HepG2 (cell line): ENCODE measurements around the gene TMEM127. TPM values are rescaled to one million over a fixed set of nuclear protein-coding genes. Genes with fewer than 3 reads are reported as not detected.

Experiments used
- ATAC-seq: fragments of 200-7000 bp; cut with Tn5 transposase; 3 replicates; pipeline ENCODE4 v1.9.1; 2020; ENCODE audit warnings: mild to moderate bottlenecking, moderate library complexity
- BruUV-seq: library from RNA; stranded (reverse); fragments of 400-500 nt; replicated peaks from 2 replicates; lab custom pipeline; 2021; lab: Mats Ljungman, UMichigan
- CTCF ChIA-PET: fragments of 300-600 bp; formaldehyde crosslinking; extraction: SDS; loops from one replicate; lab custom pipeline; 2021; ENCODE audit warnings: low total read pairs, inconsistent platforms, low intra/inter-chr PET ratio; lab: Yijun Ruan, JAX
- POLR2A ChIA-PET: fragments of 350-600 bp; sonication (Branson Sonifier 250); formaldehyde crosslinking; loops from one replicate; lab custom pipeline; 2020; ENCODE audit warnings: antibody characterized with exemption, inconsistent platforms; lab: Yijun Ruan, JAX
- DNase-seq: peaks from one replicate; pipeline ENCODE4 v3.0.0-alpha.2; 2015; ENCODE audit warnings: low spot score
- FAIRE-seq: peaks from 3 replicates; lab custom pipeline; 2011; peaks lifted over from hg19 to GRCh38; lab: Jason Lieb, UNC
- H2AFZ ChIP-seq: one replicate; pipeline ENCODE4 v1.6.1; 2011; ENCODE audit warnings: low read length, inconsistent platforms
- H3K27ac ChIP-seq: fragments of 300-600 bp; 3 replicates; pipeline ENCODE4 v1.8.0; 2011; ENCODE audit warnings: mixed run types, mild to moderate bottlenecking, mixed read lengths, low read length, inconsistent platforms; ENCODE audit not compliant: insufficient read depth; ENCODE audit errors: extremely low read length
- H3K27me3 ChIP-seq, 2 experiments: fragments of 200-600 bp in 1 of 2; 2 replicates in 1 of 2; 3 replicates in 1 of 2; pipeline versions ENCODE4 v1.6.0 to v1.8.0; 2011; ENCODE audit warnings: low read length in 2 of 2, mild to moderate bottlenecking in 2 of 2, moderate library complexity in 2 of 2, inconsistent platforms in 1 of 2; ENCODE audit not compliant: insufficient read depth in 2 of 2, control insufficient read depth in 1 of 2
- H3K36me3 ChIP-seq, 2 experiments: fragments of 200-600 bp in 1 of 2; replicated peaks in 1 of 2; 2 replicates in 1 of 2; 3 replicates in 1 of 2; pipeline versions ENCODE4 v1.5.1 to v1.8.0; 2011; ENCODE audit warnings: low read length in 2 of 2, inconsistent platforms in 1 of 2; ENCODE audit not compliant: insufficient read depth in 2 of 2, control insufficient read depth in 1 of 2
- H3K4me1 ChIP-seq: 2 replicates; pipeline ENCODE4 v1.5.1; 2012; ENCODE audit warnings: low read length, inconsistent platforms; ENCODE audit not compliant: insufficient read depth
- H3K4me2 ChIP-seq: 2 replicates; pipeline ENCODE4 v1.6.0; 2011; ENCODE audit warnings: low read depth, low read length, inconsistent platforms
- H3K4me3 ChIP-seq, 3 experiments: fragments of 200-600 bp in 1 of 3; sonication (generic), shearing (Covaris generic) in 1 of 3; replicated peaks in 1 of 3; 2 replicates each; pipeline ENCODE4 v1.5.1; 2011 to 2016; ENCODE audit warnings: low read length in 3 of 3, inconsistent platforms in 2 of 3, low read depth in 2 of 3, mild to moderate bottlenecking in 2 of 3, control low read depth in 1 of 3, mixed read lengths in 1 of 3; ENCODE audit not compliant: insufficient read depth in 1 of 3
- H3K79me2 ChIP-seq: one replicate; pipeline ENCODE4 v1.6.1; 2011; ENCODE audit warnings: low read length, inconsistent platforms; ENCODE audit not compliant: insufficient read depth
- H3K9ac ChIP-seq: 2 replicates; pipeline ENCODE4 v1.6.0; 2011; ENCODE audit warnings: mild to moderate bottlenecking, low read depth, low read length, inconsistent platforms; ENCODE audit not compliant: insufficient read depth
- H3K9me3 ChIP-seq: 2 replicates; pipeline ENCODE4 v1.5.1; 2012; ENCODE audit warnings: mild to moderate bottlenecking, low read length
- H4K20me1 ChIP-seq: 2 replicates; pipeline ENCODE4 v1.6.0; 2011; ENCODE audit warnings: inconsistent platforms, mild to moderate bottlenecking, low read length, moderate library complexity; ENCODE audit not compliant: insufficient read depth
- FOXK2 ChIP-seq: fragments of 450-650 bp; IDR thresholded peaks from 2 replicates; pipeline ENCODE4 v1.6.1; 2016
- GLI4 ChIP-seq: sonication (generic); formaldehyde crosslinking; IDR thresholded peaks from 2 replicates; pipeline ENCODE4 v1.5.1; 2020; ENCODE audit warnings: missing genetic modification reagents, mild to moderate bottlenecking, moderate library complexity, borderline replicate concordance
- KMT2B ChIP-seq: IDR thresholded peaks from 2 replicates; pipeline ENCODE4 v1.6.1; 2016; ENCODE audit warnings: missing genetic modification reagents, missing compliant biosample characterization
- NR0B2 ChIP-seq: sonication (generic); formaldehyde crosslinking; IDR thresholded peaks from 2 replicates; pipeline ENCODE4 v1.4.0; 2020; ENCODE audit warnings: mild to moderate bottlenecking, missing genetic modification reagents
- PCBP1 ChIP-seq: fragments of 200-400 bp; formaldehyde crosslinking; IDR thresholded peaks from 2 replicates; pipeline ENCODE4 v1.6.1; 2017; ENCODE audit warnings: mild to moderate bottlenecking, low read depth, low read length, borderline replicate concordance
- RBFOX2 ChIP-seq: fragments of 200-400 bp; formaldehyde crosslinking; IDR thresholded peaks from 2 replicates; pipeline ENCODE4 v1.6.1; 2017; ENCODE audit warnings: low read depth, mild to moderate bottlenecking, low read length
- SP1 ChIP-seq, 2 experiments: fragments of 450-650 bp in 1 of 2; sonication (generic) in 1 of 2; formaldehyde crosslinking in 1 of 2; IDR thresholded peaks; 2 replicates each; pipeline versions ENCODE4 v1.4.0 to v1.6.1; 2016 to 2020; ENCODE audit warnings: missing genetic modification reagents in 1 of 2
- YEATS4 ChIP-seq: sonication (generic); formaldehyde crosslinking; IDR thresholded peaks from 2 replicates; pipeline ENCODE4 v1.4.0; 2020; ENCODE audit warnings: missing genetic modification reagents, borderline replicate concordance
- ZBED4 ChIP-seq: sonication (generic); formaldehyde crosslinking; IDR thresholded peaks from 2 replicates; pipeline ENCODE4 v1.4.0; 2020; ENCODE audit warnings: missing genetic modification reagents, borderline replicate concordance
- ZBTB33 ChIP-seq: sonication (generic); formaldehyde crosslinking; IDR thresholded peaks from 2 replicates; pipeline ENCODE4 v1.4.0; 2020; ENCODE audit warnings: missing genetic modification reagents
- ZBTB34 ChIP-seq: sonication (generic); formaldehyde crosslinking; IDR thresholded peaks from 2 replicates; pipeline ENCODE4 v1.8.0; 2022; ENCODE audit warnings: mild to moderate bottlenecking, missing genetic modification reagents
- ZKSCAN1 ChIP-seq: fragments of 150-350 bp; IDR thresholded peaks from 2 replicates; pipeline ENCODE4 v1.6.1; 2014; ENCODE audit warnings: low read length
- ZMYM4 ChIP-seq: sonication (generic); formaldehyde crosslinking; IDR thresholded peaks from 2 replicates; pipeline ENCODE4 v1.8.1; 2023; ENCODE audit warnings: mild to moderate bottlenecking, missing genetic modification reagents
- ZNF430 ChIP-seq: sonication (generic); formaldehyde crosslinking; IDR thresholded peaks from 2 replicates; pipeline ENCODE4 v1.9.0; 2021; ENCODE audit warnings: mild to moderate bottlenecking, missing genetic modification reagents
- ZNF761 ChIP-seq: sonication (generic); formaldehyde crosslinking; conservative IDR thresholded peaks from 2 replicates; pipeline ENCODE4 v1.4.0; 2020; ENCODE audit warnings: mild to moderate bottlenecking, missing genetic modification reagents
- ZNF777 ChIP-seq: sonication (generic); formaldehyde crosslinking; IDR thresholded peaks from 2 replicates; pipeline ENCODE4 v1.4.0; 2020; ENCODE audit warnings: missing genetic modification reagents
- WGBS: methylation state at CpG from one replicate; pipeline ENCODE4 v1.1.6; 2017; ENCODE audit warnings: low lambda C conversion rate; 5-methylcytosine and 5-hydroxymethylcytosine counted together
- in situ Hi-C: cut with HindIII; loops from 2 replicates; pipeline ENCODE4 v1.10.0; 2017; ENCODE audit warnings: low pct_unique_long_range_greater_than_20kb; ENCODE audit not compliant: extremely low pct_ligation_motif_present
- intact Hi-C: fragments of 100-400 bp; cut with micrococcal nuclease; formaldehyde crosslinking; loops from one replicate; pipeline ENCODE4 v1.10.0; 2022; ENCODE audit not compliant: unreplicated experiment
- polyA plus RNA-seq, 8 experiments: library from polyadenylated mRNA; depleted of rRNA in 3 of 8; stranded (reverse) in 7 of 8; unstranded in 1 of 8; fragments of >200 nt; fragmentation: Illumina TruSeq in 4 of 8; extraction: Trizol in 4 of 8; gene quantifications; 2 replicates each; pipeline versions ENCODE4 v1.2.1 to v1.2.3, GENCODE V29; 2011 to 2016; ENCODE audit warnings: low read depth in 4 of 8, missing spikeins in 1 of 8, mixed read lengths in 1 of 8; ENCODE audit not compliant: insufficient read depth in 1 of 8
- total RNA-seq, 5 experiments: library from RNA; depleted of rRNA; stranded (reverse); fragments of >200 nt; fragmentation: Illumina TruSeq; extraction: Trizol; gene quantifications; 2 replicates each; pipeline ENCODE4 v1.2.3, GENCODE V29; 2016; ENCODE audit warnings: low read depth in 1 of 5

The TMEM127 gene
- total and polyA plus RNA-seq, 2 of the 13 experiments (the other 11 are each of a cell fraction or from before 2014, with no cell fraction given) = 21.5 to 33.9 TPM

- 95% methylated on average over 3 of the region's 3 CpGs for WGBS
- POLR2A ChIA-PET = interaction anchor here (0.9 to 1.8 kb wide), 3 partner anchors 21 to 30 kb away, joined by 3 to 8 read pairs (median 3); partner anchors contain the start of gene STARD7
- no peak overlapping the region for H3K4me2 ChIP-seq
- no peak for TF ChIP-seq ZBTB33
- no peak for TF ChIP-seq ZNF430
- no peak for TF ChIP-seq ZBTB34
- TF ChIP-seq SP1 (IDR thresholded peaks at IDR 0.05) = no peak
- TF ChIP-seq SP1 (CRISPR knock-in tag; IDR thresholded peaks at IDR 0.05) = no peak
- TF ChIP-seq KMT2B (CRISPR knock-in tag) = no peak
- no peak for TF ChIP-seq ZBED4
- no peak for TF ChIP-seq YEATS4 (CRISPR knock-in tag)
- no peak for TF ChIP-seq ZKSCAN1
- TF ChIP-seq PCBP1 = no peak
- TF ChIP-seq ZMYM4 = no peak
- TF ChIP-seq ZNF777 = no peak
- TF ChIP-seq GLI4 = no peak
- no peak for TF ChIP-seq FOXK2
- TF ChIP-seq NR0B2 (CRISPR knock-in tag) = no peak
- TF ChIP-seq RBFOX2 = no peak
- TF ChIP-seq ZNF761 (CRISPR knock-in tag) = no peak
- intact Hi-C loops (no loop called here), in situ Hi-C loops (no loop called here)
- H3K27me3 ChIP-seq = no peaks in the 10 kb centered on the region
- ATAC-seq (no peak), FAIRE-seq (no peak), DNase-seq (no peak)
- H3K9me3 ChIP-seq = no peaks in the 10 kb centered on the region
- no peak overlapping the region for H2AFZ ChIP-seq
- no peak overlapping the region for H3K9ac ChIP-seq
- no peaks in the 10 kb centered on the region for H4K20me1 ChIP-seq
- no peak overlapping the region for H3K27ac ChIP-seq
- H3K4me1 ChIP-seq = peaks cover 16% of the 10 kb centered on the region; the same call in 1 of the 2 replicates
- CTCF ChIA-PET = no interaction called here
- H3K79me2 ChIP-seq = no peaks in the 10 kb centered on the region
- BruUV-seq = no TSS peak
- H3K4me3 ChIP-seq = no peak overlapping the region
- H3K36me3 ChIP-seq = peaks cover 2 to 17% of the 10 kb centered on the region in 2 experiments; a peak in 3 of 5 replicates
These were observed 26.7 kb downstream of the TMEM127 start for GRCh38 chr2:96239091-96239490.
